GM12891 (cell line): ENCODE data around the gene PDS5A.

Source experiments
- PAX5 ChIP-seq: IDR thresholded peaks from 2 replicates; pipeline ENCODE4 v1.6.1; 2011; ENCODE audit warnings: low read length, moderate library complexity, mild to moderate bottlenecking; ENCODE audit not compliant: insufficient read depth, severe bottlenecking
- POLR2A ChIP-seq: IDR thresholded peaks from 2 replicates; pipeline ENCODE4 v1.6.1; 2011; ENCODE audit warnings: low read depth, low read length, control low read depth
- POLR2AphosphoS5 ChIP-seq: IDR thresholded peaks from 2 replicates; pipeline ENCODE4 v1.6.1; 2011; ENCODE audit warnings: low read depth, low read length, control low read depth

DNA sequence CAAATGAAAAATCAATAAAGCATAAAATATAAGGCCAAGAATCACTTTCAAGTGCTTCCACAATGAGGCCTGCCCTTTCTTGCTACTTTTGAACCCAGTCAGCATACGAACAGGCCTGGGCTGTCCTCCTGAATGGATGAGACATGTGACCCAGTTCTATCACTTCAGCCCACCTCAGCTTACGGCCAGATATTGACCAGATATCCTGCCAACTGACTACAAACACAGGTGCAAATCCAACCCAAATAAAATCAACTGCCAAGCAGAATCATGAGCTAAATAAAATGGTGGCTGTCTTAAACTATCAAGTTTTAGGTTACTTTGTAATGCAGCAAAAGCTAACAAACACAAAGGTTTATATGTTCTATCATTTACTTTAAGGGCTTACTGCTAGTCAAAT is 53.7 kb downstream of the PDS5A start:
- TF ChIP-seq POLR2A = no peak
- TF ChIP-seq PAX5 = no peak
- no peak for TF ChIP-seq POLR2AphosphoS5
